Astrocyte (in vitro differentiated cells and primary cell): ENCODE results near the gene FAM184B. TPM values are rescaled to one million over a fixed set of nuclear protein-coding genes. Genes with fewer than 3 reads are reported as not detected.
A peak's percentile ranks its signal among the peaks of the same experiment; 100 is the strongest.

Source experiments
- DNase-seq: peaks from one replicate; pipeline ENCODE4 v3.0.0-alpha.2; 2010; ENCODE audit warnings: low read depth
- FAIRE-seq: peaks from 2 replicates; lab custom pipeline; 2011; peaks lifted over from hg19 to GRCh38; lab: Jason Lieb, UNC
- H2AFZ ChIP-seq: 2 replicates; pipeline ENCODE4 v1.6.0; 2012; ENCODE audit warnings: low read depth, low read length, inconsistent platforms
- H3K27ac ChIP-seq: 2 replicates; pipeline ENCODE4 v1.5.1; 2011; ENCODE audit warnings: low read depth, low read length, inconsistent platforms
- H3K27me3 ChIP-seq: 2 replicates; pipeline ENCODE4 v1.6.0; 2011; ENCODE audit warnings: low read length, inconsistent platforms; ENCODE audit not compliant: insufficient read depth
- H3K36me3 ChIP-seq: 2 replicates; pipeline ENCODE4 v1.5.1; 2011; ENCODE audit warnings: low read length, inconsistent platforms; ENCODE audit not compliant: insufficient read depth
- H3K4me1 ChIP-seq: 2 replicates; pipeline ENCODE4 v1.5.1; 2011; ENCODE audit warnings: low read length, inconsistent platforms; ENCODE audit not compliant: insufficient read depth
- H3K4me2 ChIP-seq: 2 replicates; pipeline ENCODE4 v1.6.0; 2012; ENCODE audit warnings: low read length, inconsistent platforms
- H3K4me3 ChIP-seq: 2 replicates; pipeline ENCODE4 v1.5.1; 2011; ENCODE audit warnings: low read depth, mild to moderate bottlenecking, low read length, inconsistent platforms; ENCODE audit not compliant: insufficient read depth
- H3K79me2 ChIP-seq: 2 replicates; pipeline ENCODE4 v1.6.0; 2012; ENCODE audit warnings: mild to moderate bottlenecking, low read length, inconsistent platforms; ENCODE audit not compliant: insufficient read depth
- H3K9ac ChIP-seq: 2 replicates; pipeline ENCODE4 v1.6.0; 2012; ENCODE audit warnings: mild to moderate bottlenecking, low read length, inconsistent platforms
- H3K9me3 ChIP-seq: 2 replicates; pipeline ENCODE4 v1.5.1; 2012; ENCODE audit warnings: low read depth, mild to moderate bottlenecking, low read length, inconsistent platforms; ENCODE audit not compliant: insufficient read depth
- H4K20me1 ChIP-seq: 2 replicates; pipeline ENCODE4 v1.6.0; 2012; ENCODE audit warnings: low read length, inconsistent platforms; ENCODE audit not compliant: insufficient read depth
- H3K27ac Mint-ChIP-seq: one replicate; pipeline ENCODE4 v1.8.0; 2021; ENCODE audit warnings: mild to moderate bottlenecking, mixed read lengths; ENCODE audit not compliant: unreplicated experiment
- H3K27me3 Mint-ChIP-seq: one replicate; pipeline ENCODE4 v1.8.0; 2021; ENCODE audit warnings: low read depth, mixed read lengths; ENCODE audit not compliant: unreplicated experiment
- H3K36me3 Mint-ChIP-seq: one replicate; pipeline ENCODE4 v1.8.0; 2021; ENCODE audit warnings: low read depth, mixed read lengths; ENCODE audit not compliant: unreplicated experiment
- H3K4me1 Mint-ChIP-seq: one replicate; pipeline ENCODE4 v1.8.0; 2021; ENCODE audit warnings: low read depth, mixed read lengths; ENCODE audit not compliant: unreplicated experiment
- H3K4me3 Mint-ChIP-seq: one replicate; pipeline ENCODE4 v1.8.0; 2021; ENCODE audit warnings: mild to moderate bottlenecking, moderate library complexity, mixed read lengths; ENCODE audit not compliant: unreplicated experiment
- H3K9me3 Mint-ChIP-seq: one replicate; pipeline ENCODE4 v1.8.0; 2021; ENCODE audit warnings: mild to moderate bottlenecking, mixed read lengths; ENCODE audit not compliant: unreplicated experiment
- EZH2 ChIP-seq: IDR thresholded peaks from 2 replicates; pipeline ENCODE4 v1.6.1; 2012; ENCODE audit warnings: mild to moderate bottlenecking, low read length, inconsistent platforms; ENCODE audit not compliant: insufficient read depth
- total RNA-seq: library from RNA; stranded (reverse); gene quantifications from 2 replicates; pipeline ENCODE4 v1.2.1, GENCODE V29; 2021
- TF ChIP-seq, protein P1 (sequence below): IDR thresholded peaks from 2 replicates; pipeline ENCODE4 v1.5.1; 2011; ENCODE audit warnings: low read depth, mild to moderate bottlenecking, inconsistent platforms, low read length, moderate library complexity; ENCODE audit not compliant: insufficient read depth

FAM184B gene
- total RNA-seq, 1 donor from 2014 or later = 0.54 TPM

DNA sequence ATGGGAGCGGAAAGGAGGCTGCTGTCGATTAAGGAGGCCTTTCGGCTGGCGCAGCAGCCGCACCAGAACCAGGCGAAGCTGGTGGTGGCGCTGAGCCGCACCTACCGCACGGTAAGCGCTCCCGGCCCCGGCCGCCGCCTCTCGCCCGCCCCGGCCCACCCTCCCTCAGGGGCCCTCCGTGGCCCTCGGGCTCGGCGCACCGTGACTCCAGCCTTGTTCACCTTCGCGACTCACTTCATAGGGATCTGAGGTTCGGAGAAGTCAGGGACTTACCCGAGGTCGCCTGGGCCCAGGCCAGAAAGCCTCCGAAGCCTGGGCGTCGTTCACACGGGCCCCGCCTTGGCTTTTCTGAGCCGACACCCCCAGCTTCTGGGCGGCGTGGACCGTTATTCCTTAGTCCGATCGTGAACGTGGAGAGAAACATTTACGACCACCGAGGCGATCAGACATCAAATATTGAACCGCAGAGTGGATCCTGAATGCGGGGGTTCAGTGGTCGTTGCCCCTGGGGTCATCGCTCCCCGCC, 29.7 kb upstream of the FAM184B start:
- Histone ChIP-seq H3K36me3 (no peaks in the 10 kb centered on the region), H2AFZ (peak overlapping the region; percentile 87), H3K27me3 (no peaks in the 10 kb centered on the region), H3K4me2 (peak overlapping the region; percentile 92), H3K27ac (peak overlapping the region; percentile 85), H3K4me1 (peaks cover 18% of the 10 kb centered on the region), H4K20me1 (peaks cover 26% of the 10 kb centered on the region), H3K9me3 (no peaks in the 10 kb centered on the region), H3K79me2 (peaks cover 97% of the 10 kb centered on the region), H3K4me3 (peak overlapping the region; percentile 88), H3K9ac (peak overlapping the region; percentile 94)
- Mint-ChIP-seq H3K27me3 (no peaks in the 10 kb centered on the region), H3K36me3 (no peaks in the 10 kb centered on the region), H3K4me3 (peak overlapping the region; percentile 98), H3K4me1 (peaks cover 23% of the 10 kb centered on the region), H3K27ac (peak overlapping the region; percentile 58), H3K9me3 (no peaks in the 10 kb centered on the region)
- FAIRE-seq = no peak
- no peak for TF ChIP-seq EZH2
- no peak for DNase-seq

DNA sequence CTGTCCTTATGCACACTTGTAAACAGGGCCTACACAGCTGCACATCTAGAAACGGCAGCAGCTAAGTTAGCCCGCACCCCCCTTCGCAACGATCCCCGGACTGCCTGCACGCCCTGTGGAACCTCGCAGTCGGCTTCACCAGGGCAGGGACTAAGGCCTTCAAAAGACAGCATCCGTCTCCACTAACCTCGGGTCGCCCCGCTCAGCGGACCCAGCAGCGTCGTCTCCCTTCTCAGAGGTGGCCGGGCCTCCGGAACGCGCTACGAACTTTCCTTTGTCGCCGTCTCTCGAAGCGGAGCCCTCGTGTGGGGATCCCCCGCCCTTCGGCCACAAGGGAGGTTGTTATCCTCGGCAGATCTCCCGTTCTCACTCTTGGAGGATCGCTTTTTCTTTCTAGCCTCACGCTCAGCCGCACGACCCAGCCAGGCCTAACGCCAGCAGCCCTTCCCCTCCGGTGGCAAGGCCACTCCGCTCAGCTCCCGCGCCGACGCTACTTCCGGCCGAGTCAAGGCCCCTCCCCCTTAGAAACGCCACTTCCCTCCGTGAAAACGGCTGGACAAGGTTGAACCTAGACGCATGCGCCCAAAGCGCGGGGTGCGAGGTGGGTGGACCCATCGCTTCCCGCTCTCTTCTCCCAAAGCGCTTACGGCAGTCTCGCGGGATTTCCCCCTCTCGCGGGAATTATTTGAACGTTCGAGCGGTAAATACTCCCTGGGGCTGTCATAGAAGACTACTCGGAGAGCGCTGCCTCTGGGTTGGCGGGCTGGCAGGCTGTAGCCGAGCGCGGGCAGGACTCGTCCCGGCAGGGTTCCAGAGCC, 29.0 kb upstream of the FAM184B start, which contains the start of the genes DCAF16 and NCAPG:
Gene DCAF16, minus strand, starts transcription at position 498 of the 818 bp plus-strand sequence. CDS start 6,616 bp downstream, outside the sequence.
Gene NCAPG, plus strand, starts transcription at position 720 of the 818 bp plus-strand sequence. CDS start 99 bp downstream, outside the sequence.
- peaks cover 97% of the 10 kb centered on the region for H3K79me2 ChIP-seq
- peak within 1 kb of the TSS; percentile 88 for H3K4me3 ChIP-seq
- no peaks in the 10 kb centered on the region for H3K9me3 ChIP-seq
- peaks cover 18% of the 10 kb centered on the region for H3K4me1 ChIP-seq
- Mint-ChIP-seq H3K4me1 (peaks cover 23% of the 10 kb centered on the region), H3K4me3 (peak within 1 kb of the TSS; percentile 98), H3K27ac (peak within 1 kb of the TSS; percentile 90), H3K36me3 (no peaks in the 10 kb centered on the region), H3K27me3 (no peaks in the 10 kb centered on the region), H3K9me3 (no peaks in the 10 kb centered on the region)
- H3K4me2 ChIP-seq = peak within 1 kb of the TSS; percentile 96
- H3K36me3 ChIP-seq = no peaks in the 10 kb centered on the region
- peak within 1 kb of the TSS; percentile 95 for H3K27ac ChIP-seq
- peak; percentile 72 for FAIRE-seq
- peaks cover 33% of the 10 kb centered on the region for H4K20me1 ChIP-seq
- H3K9ac ChIP-seq = peak within 1 kb of the TSS; percentile 96
- H3K27me3 ChIP-seq = no peaks in the 10 kb centered on the region
- peak within 1 kb of the TSS; percentile 89 for H2AFZ ChIP-seq
- TF ChIP-seq EZH2 = no peak
- TF ChIP-seq, protein P1, sequence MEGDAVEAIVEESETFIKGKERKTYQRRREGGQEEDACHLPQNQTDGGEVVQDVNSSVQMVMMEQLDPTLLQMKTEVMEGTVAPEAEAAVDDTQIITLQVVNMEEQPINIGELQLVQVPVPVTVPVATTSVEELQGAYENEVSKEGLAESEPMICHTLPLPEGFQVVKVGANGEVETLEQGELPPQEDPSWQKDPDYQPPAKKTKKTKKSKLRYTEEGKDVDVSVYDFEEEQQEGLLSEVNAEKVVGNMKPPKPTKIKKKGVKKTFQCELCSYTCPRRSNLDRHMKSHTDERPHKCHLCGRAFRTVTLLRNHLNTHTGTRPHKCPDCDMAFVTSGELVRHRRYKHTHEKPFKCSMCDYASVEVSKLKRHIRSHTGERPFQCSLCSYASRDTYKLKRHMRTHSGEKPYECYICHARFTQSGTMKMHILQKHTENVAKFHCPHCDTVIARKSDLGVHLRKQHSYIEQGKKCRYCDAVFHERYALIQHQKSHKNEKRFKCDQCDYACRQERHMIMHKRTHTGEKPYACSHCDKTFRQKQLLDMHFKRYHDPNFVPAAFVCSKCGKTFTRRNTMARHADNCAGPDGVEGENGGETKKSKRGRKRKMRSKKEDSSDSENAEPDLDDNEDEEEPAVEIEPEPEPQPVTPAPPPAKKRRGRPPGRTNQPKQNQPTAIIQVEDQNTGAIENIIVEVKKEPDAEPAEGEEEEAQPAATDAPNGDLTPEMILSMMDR = no peak
- peak; percentile 96 for DNase-seq

DNA sequence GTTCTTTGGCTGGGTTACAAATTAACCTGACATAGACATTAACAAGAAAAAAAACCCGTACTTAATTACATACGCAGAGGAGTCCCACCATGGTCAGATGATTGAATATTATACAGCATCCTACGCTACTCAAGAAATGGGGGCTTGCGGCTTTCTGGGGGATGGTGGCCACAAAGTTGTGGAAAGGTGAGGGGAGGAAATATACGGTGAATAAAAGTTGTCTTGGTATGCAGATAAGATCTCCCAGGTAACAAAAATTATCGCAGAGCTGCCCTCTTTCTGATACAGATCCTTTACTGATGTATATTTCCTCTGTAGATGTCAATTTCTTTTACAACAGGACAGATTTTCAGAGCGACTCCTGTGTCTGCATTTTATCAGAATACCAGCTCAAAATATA, 28.2 kb upstream of the FAM184B start:
- H3K4me1 Mint-ChIP-seq = peaks cover 23% of the 10 kb centered on the region
- no peaks in the 10 kb centered on the region for H3K9me3 Mint-ChIP-seq
- H3K79me2 ChIP-seq = peaks cover 97% of the 10 kb centered on the region
- H2AFZ ChIP-seq = no peak overlapping the region
- no peaks in the 10 kb centered on the region for H3K36me3 Mint-ChIP-seq
- peak overlapping the region; percentile 95 for H3K27ac ChIP-seq
- no peak for TF ChIP-seq EZH2
- TF ChIP-seq, protein P1 = no peak
- H3K27ac Mint-ChIP-seq = peak overlapping the region; percentile 90
- peaks cover 18% of the 10 kb centered on the region for H3K4me1 ChIP-seq
- H3K9ac ChIP-seq = peak overlapping the region; percentile 96
- DNase-seq = no peak
- peak overlapping the region; percentile 98 for H3K4me3 Mint-ChIP-seq
- no peaks in the 10 kb centered on the region for H3K27me3 ChIP-seq
- FAIRE-seq = no peak
- peaks cover 35% of the 10 kb centered on the region for H4K20me1 ChIP-seq
- peaks cover 1% of the 10 kb centered on the region for H3K36me3 ChIP-seq
- H3K9me3 ChIP-seq = no peaks in the 10 kb centered on the region
- peak overlapping the region; percentile 96 for H3K4me2 ChIP-seq
- peak overlapping the region; percentile 88 for H3K4me3 ChIP-seq
- no peaks in the 10 kb centered on the region for H3K27me3 Mint-ChIP-seq
